Peyer's patch (tissue), 4 donors: ENCODE data around the gene FAIM.
"Not testable (repeated sequence)": the region's sequence is repeated elsewhere in the genome, so short reads cannot be mapped to it uniquely, and the experiment has no call there.

Experiments
- CTCF ChIP-seq, 6 experiments: fragments of 450-650 bp in 4 of 6; fragments of 200-600 bp in 2 of 6; sonication (generic) in 1 of 6; IDR thresholded peaks; one replicate each; pipeline ENCODE4 v1.5.1; 2017 to 2019; ENCODE audit warnings: antibody characterized with exemption in 6 of 6, mild to moderate bottlenecking in 3 of 6, moderate library complexity in 1 of 6
- POLR2A ChIP-seq, 2 donors: fragments of 450-650 bp; IDR thresholded peaks; one replicate each; pipeline ENCODE4 v1.5.1; 2017; ENCODE audit warnings: antibody characterized with exemption in 2 of 2, mild to moderate bottlenecking in 2 of 2, moderate library complexity in 2 of 2

- not testable (repeated sequence) for TF ChIP-seq CTCF, POLR2A (IDR thresholded peaks at IDR 0.05)
These were observed 45.7 kb upstream of the FAIM start for GRCh38 chr3:138562902-138563301.
